K562 (cell line): ENCODE data around the gene EML2. TPM values are rescaled to one million over a fixed set of nuclear protein-coding genes. Genes with fewer than 3 reads are reported as not detected.

Source experiments
- CBFB ChIP-seq: sonication (generic); formaldehyde crosslinking; IDR thresholded peaks from 2 replicates; pipeline ENCODE4 v1.4.0; 2020; ENCODE audit warnings: mild to moderate bottlenecking, missing genetic modification reagents
- HMGN3 ChIP-seq: IDR thresholded peaks from 2 replicates; pipeline ENCODE4 v1.6.1; 2011; ENCODE audit warnings: borderline replicate concordance, low read depth, mild to moderate bottlenecking, mixed read lengths, low read length; ENCODE audit not compliant: insufficient read length; ENCODE audit errors: extremely low read depth
- MCM5 ChIP-seq: fragments of 450-650 bp; IDR thresholded peaks from 2 replicates; pipeline ENCODE4 v1.6.1; 2016; ENCODE audit warnings: low read depth
- PTTG1 ChIP-seq: fragments of 450-650 bp; IDR thresholded peaks from 2 replicates; pipeline ENCODE4 v1.6.1; 2016; ENCODE audit warnings: low read depth, mild to moderate bottlenecking, missing genetic modification characterization, missing compliant biosample characterization
- ZNF507 ChIP-seq: conservative IDR thresholded peaks from 2 replicates; pipeline ENCODE4 v1.6.1; 2017; ENCODE audit warnings: missing genetic modification characterization, missing compliant biosample characterization
- ZNF57 ChIP-seq: fragments of 450-650 bp; formaldehyde crosslinking; IDR thresholded peaks from 2 replicates; pipeline ENCODE4 v1.4.0; 2020; ENCODE audit warnings: mild to moderate bottlenecking, moderate library complexity
- polyA plus RNA-seq, 8 experiments: library from polyadenylated mRNA; depleted of rRNA in 4 of 8; stranded (reverse) in 5 of 8; unstranded in 3 of 8; fragments of >200 nt; fragmentation: Nextera tagmentation in 2 of 8; fragmentation: Illumina TruSeq in 1 of 8; extraction: Ambion mirVana in 2 of 8; extraction: Trizol in 1 of 8; gene quantifications; 2 replicates each; pipeline versions ENCODE4 v1.2.1 to v1.2.3, GENCODE V29; 2011 to 2014; ENCODE audit warnings: inconsistent platforms in 1 of 8, missing spikeins in 1 of 8
- total RNA-seq, 7 experiments: library from RNA; depleted of rRNA in 6 of 7; stranded (reverse); fragments of >200 nt in 6 of 7; fragmentation: Illumina TruSeq in 2 of 7; extraction: Trizol in 2 of 7; gene quantifications; 2 replicates each; pipeline versions ENCODE4 v1.2.1 to v1.2.3, GENCODE V29; 2011 to 2021; ENCODE audit warnings: low replicate concordance in 1 of 7
- TF ChIP-seq, protein P1 (sequence below), 2 experiments: fragments of 450-650 bp in 1 of 2; sonication (generic) in 1 of 2; formaldehyde crosslinking in 1 of 2; IDR thresholded peaks in 1 of 2; conservative IDR thresholded peaks in 1 of 2; 2 replicates each; pipeline versions ENCODE4 v1.6.1 to v1.8.1; 2016 to 2023; ENCODE audit warnings: mild to moderate bottlenecking in 2 of 2, moderate library complexity in 2 of 2, inconsistent platforms in 1 of 2, missing genetic modification reagents in 1 of 2
- TF ChIP-seq, protein P2 (sequence below): sonication (generic); formaldehyde crosslinking; IDR thresholded peaks from 2 replicates; pipeline ENCODE4 v1.8.0; 2023; ENCODE audit warnings: mild to moderate bottlenecking, missing genetic modification reagents
- TF ChIP-seq, protein P3 (sequence below): IDR thresholded peaks from 2 replicates; pipeline ENCODE4 v1.6.1; 2011; ENCODE audit not compliant: insufficient read length; ENCODE audit errors: extremely low read depth
- TF ChIP-seq, protein P4 (sequence below): fragments of 250-450 bp; sonication (Bioruptor Pico); IDR thresholded peaks from 2 replicates; pipeline ENCODE4 v1.4.0; 2020; ENCODE audit warnings: mild to moderate bottlenecking, moderate library complexity

The EML2 gene
- total and polyA plus RNA-seq, 9 of the 15 experiments (the other 6 are each of a cell fraction or from before 2014, with no cell fraction given): 2.6 to 69.6 (median 24.8) TPM

DNA sequence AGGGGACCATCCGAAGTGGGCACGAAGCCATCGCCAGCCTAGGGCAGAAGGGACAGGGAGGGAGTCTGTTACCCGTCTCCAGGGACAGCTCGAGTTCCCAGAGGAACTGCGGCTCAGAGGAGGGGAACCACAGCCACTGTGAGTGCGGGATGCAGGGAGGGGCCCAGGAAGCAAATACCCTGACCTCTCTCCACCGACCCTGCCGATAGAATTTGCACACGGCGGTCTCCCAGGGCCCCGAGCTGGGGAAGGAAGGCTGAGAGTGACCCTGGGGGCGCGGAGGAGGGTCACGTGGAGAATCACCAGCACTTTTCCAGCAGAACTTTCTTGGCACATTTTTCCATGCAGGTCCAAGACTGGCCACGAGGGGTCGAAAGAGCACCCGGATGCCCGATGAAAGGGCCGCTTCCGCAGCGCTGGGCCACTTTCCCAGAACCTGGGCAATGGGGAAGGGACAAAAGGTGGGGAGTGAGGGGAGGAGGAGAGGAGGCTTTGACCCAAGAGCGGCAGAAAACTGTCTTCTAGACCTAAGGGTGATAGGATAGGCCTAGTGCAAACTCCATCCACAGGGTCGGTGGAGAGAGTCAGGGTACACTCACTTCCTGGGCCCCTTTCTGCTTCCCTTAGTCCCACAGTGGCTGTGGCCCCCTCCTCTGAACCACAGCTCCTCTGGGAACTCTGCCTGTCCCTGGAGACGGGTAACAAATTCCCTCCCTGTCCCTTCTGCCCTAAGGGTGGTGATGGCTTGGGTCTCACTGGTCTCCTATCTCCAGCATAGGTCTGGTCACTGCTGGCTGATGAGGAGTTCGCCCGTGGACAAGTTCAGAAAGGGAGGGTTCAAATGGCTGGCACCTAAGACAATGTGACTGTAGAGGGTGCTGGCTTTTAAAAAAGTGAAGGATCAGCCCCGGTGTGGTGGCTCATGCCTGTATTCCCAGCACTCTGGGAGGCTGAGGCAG, 31.8 kb downstream of the EML2 start (continued):
- TF ChIP-seq, protein P1, sequence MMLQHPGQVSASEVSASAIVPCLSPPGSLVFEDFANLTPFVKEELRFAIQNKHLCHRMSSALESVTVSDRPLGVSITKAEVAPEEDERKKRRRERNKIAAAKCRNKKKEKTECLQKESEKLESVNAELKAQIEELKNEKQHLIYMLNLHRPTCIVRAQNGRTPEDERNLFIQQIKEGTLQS (IDR thresholded peaks at IDR 0.05): no peak
- TF ChIP-seq, protein P1 (CRISPR knock-in tag; conservative IDR thresholded peaks at IDR 0.05): no peak
- TF ChIP-seq MCM5 (no peak), PTTG1 (tag) (no peak), ZNF507 (no peak), HMGN3 (no peak), CBFB (CRISPR knock-in tag) (0 out of 2 replicates have a peak, but pooled peaks have one; percentile 75), ZNF57 (CRISPR knock-in tag) (no peak)
- TF ChIP-seq, protein P2, sequence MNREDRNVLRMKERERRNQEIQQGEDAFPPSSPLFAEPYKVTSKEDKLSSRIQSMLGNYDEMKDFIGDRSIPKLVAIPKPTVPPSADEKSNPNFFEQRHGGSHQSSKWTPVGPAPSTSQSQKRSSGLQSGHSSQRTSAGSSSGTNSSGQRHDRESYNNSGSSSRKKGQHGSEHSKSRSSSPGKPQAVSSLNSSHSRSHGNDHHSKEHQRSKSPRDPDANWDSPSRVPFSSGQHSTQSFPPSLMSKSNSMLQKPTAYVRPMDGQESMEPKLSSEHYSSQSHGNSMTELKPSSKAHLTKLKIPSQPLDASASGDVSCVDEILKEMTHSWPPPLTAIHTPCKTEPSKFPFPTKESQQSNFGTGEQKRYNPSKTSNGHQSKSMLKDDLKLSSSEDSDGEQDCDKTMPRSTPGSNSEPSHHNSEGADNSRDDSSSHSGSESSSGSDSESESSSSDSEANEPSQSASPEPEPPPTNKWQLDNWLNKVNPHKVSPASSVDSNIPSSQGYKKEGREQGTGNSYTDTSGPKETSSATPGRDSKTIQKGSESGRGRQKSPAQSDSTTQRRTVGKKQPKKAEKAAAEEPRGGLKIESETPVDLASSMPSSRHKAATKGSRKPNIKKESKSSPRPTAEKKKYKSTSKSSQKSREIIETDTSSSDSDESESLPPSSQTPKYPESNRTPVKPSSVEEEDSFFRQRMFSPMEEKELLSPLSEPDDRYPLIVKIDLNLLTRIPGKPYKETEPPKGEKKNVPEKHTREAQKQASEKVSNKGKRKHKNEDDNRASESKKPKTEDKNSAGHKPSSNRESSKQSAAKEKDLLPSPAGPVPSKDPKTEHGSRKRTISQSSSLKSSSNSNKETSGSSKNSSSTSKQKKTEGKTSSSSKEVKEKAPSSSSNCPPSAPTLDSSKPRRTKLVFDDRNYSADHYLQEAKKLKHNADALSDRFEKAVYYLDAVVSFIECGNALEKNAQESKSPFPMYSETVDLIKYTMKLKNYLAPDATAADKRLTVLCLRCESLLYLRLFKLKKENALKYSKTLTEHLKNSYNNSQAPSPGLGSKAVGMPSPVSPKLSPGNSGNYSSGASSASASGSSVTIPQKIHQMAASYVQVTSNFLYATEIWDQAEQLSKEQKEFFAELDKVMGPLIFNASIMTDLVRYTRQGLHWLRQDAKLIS (CRISPR knock-in tag): no peak
- TF ChIP-seq, protein P3, sequence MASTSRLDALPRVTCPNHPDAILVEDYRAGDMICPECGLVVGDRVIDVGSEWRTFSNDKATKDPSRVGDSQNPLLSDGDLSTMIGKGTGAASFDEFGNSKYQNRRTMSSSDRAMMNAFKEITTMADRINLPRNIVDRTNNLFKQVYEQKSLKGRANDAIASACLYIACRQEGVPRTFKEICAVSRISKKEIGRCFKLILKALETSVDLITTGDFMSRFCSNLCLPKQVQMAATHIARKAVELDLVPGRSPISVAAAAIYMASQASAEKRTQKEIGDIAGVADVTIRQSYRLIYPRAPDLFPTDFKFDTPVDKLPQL: no peak
- TF ChIP-seq, protein P4, sequence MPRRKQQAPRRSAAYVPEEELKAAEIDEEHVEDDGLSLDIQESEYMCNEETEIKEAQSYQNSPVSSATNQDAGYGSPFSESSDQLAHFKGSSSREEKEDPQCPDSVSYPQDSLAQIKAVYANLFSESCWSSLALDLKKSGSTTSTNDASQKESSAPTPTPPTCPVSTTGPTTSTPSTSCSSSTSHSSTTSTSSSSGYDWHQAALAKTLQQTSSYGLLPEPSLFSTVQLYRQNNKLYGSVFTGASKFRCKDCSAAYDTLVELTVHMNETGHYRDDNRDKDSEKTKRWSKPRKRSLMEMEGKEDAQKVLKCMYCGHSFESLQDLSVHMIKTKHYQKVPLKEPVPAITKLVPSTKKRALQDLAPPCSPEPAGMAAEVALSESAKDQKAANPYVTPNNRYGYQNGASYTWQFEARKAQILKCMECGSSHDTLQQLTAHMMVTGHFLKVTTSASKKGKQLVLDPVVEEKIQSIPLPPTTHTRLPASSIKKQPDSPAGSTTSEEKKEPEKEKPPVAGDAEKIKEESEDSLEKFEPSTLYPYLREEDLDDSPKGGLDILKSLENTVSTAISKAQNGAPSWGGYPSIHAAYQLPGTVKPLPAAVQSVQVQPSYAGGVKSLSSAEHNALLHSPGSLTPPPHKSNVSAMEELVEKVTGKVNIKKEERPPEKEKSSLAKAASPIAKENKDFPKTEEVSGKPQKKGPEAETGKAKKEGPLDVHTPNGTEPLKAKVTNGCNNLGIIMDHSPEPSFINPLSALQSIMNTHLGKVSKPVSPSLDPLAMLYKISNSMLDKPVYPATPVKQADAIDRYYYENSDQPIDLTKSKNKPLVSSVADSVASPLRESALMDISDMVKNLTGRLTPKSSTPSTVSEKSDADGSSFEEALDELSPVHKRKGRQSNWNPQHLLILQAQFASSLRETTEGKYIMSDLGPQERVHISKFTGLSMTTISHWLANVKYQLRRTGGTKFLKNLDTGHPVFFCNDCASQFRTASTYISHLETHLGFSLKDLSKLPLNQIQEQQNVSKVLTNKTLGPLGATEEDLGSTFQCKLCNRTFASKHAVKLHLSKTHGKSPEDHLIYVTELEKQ: no peak
